OCI-LY1 (cell line): ENCODE measurements around the gene THBS4.

Experiments used
- EZH2 ChIP-seq: fragments of 200-600 bp; sonication (generic), shearing (Covaris generic); IDR thresholded peaks from 2 replicates; pipeline ENCODE4 v1.8.0; 2017; ENCODE audit warnings: borderline replicate concordance, mixed run types, mild to moderate bottlenecking, antibody characterized with exemption, low read length, moderate library complexity, mixed read lengths
- TF ChIP-seq, protein P1 (sequence below): fragments of 200-600 bp; sonication (generic), shearing (Covaris generic); IDR thresholded peaks from 2 replicates; pipeline ENCODE4 v1.5.1; 2017; ENCODE audit warnings: mild to moderate bottlenecking, antibody characterized with exemption, low read length, moderate library complexity, mixed read lengths

DNA sequence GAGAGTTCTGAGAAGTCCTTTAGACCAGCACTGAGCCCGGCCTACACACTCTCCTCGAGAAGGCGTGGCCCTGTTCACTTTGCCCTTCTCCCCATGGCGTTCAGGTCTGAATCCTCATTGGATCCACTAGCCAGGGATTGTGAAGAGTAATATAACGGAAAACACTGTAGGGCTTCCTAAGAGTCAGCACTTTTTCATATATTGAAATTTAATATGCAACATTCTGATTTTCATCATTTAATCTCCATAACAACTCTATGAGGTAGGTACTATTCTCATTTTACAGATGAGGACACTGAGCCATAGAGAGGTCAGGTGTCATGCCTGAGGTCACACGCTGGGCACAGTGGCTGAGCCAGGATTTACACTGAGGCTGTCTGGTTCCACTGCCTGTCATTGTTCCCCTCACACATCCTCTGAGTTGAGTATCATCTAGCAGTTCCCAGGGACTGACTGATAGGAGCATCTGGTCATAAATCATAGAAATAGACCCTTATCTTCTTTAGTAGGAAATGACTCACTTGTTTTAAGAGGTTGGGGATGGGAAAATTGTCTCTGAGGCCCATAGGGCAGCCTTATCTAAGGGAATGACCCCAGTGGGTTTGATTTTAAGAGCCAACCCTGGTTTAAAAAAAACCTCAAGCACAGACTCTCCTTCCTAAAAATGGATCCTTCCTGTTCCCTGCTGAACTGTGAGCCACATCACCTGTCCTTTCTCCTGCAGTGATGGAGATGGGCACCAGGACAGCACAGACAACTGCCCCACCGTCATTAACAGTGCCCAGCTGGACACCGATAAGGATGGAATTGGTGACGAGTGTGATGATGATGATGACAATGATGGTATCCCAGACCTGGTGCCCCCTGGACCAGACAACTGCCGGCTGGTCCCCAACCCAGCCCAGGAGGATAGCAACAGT lies 41.2 kb downstream of the THBS4 start:
- TF ChIP-seq, protein P1, sequence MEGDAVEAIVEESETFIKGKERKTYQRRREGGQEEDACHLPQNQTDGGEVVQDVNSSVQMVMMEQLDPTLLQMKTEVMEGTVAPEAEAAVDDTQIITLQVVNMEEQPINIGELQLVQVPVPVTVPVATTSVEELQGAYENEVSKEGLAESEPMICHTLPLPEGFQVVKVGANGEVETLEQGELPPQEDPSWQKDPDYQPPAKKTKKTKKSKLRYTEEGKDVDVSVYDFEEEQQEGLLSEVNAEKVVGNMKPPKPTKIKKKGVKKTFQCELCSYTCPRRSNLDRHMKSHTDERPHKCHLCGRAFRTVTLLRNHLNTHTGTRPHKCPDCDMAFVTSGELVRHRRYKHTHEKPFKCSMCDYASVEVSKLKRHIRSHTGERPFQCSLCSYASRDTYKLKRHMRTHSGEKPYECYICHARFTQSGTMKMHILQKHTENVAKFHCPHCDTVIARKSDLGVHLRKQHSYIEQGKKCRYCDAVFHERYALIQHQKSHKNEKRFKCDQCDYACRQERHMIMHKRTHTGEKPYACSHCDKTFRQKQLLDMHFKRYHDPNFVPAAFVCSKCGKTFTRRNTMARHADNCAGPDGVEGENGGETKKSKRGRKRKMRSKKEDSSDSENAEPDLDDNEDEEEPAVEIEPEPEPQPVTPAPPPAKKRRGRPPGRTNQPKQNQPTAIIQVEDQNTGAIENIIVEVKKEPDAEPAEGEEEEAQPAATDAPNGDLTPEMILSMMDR: no peak
- TF ChIP-seq EZH2: no peak
